ENCODE results near the gene NLGN1. TPM values are rescaled to one million over a fixed set of nuclear protein-coding genes. Genes with fewer than 3 reads are reported as not detected.

NLGN1 gene
- total RNA-seq, 1 donor from 2014 or later: 10.6 TPM

DNA sequence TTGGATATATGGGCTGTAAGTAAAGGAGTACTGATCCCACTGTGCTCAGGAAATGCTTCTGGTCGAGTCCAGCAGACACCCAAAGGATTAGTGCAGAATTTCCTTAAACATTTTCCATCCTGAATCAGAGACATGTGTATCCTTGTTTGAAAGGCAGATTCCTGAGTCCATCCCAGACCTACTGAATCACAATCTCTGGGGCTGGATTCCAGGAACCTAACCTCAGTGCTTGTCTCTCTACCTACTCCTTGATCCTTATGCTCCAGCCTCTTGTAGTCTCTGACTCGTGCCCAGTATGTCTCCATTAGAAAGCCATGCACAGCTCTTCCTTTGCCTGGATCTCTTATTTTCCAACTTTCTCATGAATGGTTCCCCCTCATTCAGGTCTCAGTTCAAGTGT lies 585.8 kb downstream of the NLGN1 start:
- DNase-seq (ENCODE audit: low spot score): no peak

DNA sequence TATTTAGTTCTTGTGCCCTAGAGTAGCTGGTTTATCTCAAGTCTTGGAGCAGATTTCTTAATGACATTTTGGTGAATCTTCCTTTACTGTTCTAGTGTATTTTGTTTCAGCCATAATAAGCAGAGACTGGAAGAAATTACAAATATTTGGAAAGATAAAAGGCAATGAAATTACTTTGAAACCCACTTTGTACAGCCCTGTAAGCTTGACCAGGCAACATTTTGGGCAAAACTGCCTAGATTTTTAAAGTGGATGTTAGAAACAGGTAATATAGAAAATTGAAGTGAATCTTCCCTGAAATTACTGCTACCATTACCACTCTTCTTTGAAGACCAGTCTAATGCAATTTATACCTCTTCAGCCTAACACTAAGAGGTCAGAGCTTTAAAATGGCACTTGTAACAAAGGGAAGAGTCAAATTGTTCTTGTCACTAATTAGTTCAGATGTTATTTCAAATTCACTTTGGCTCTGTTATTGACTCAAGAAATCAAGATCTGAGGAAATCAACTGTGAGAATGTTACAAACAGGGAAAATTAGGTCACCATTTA lies 589.4 kb downstream of the NLGN1 start:
- no peak for DNase-seq (ENCODE audit: low spot score)

DNA sequence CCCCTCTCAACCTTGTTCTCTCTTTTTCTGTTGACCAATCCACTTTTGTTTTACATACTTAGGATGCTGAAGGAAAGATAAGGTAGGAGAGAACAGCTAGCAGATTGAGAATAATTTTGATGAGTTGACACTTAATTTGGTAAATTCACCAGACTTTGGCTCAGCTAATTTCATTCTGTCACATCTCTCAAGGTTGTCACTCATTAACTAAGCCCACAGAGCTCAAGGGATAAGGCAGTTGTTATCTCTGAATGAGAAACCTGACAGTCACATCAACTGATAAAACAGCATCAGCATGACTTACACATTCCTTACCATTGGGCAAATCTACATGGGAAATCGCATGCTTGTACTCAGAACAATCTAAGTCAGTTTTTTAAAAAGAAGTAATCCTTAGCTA lies 591.4 kb downstream of the NLGN1 start:
- no peak for DNase-seq (ENCODE audit: low spot score)

DNA sequence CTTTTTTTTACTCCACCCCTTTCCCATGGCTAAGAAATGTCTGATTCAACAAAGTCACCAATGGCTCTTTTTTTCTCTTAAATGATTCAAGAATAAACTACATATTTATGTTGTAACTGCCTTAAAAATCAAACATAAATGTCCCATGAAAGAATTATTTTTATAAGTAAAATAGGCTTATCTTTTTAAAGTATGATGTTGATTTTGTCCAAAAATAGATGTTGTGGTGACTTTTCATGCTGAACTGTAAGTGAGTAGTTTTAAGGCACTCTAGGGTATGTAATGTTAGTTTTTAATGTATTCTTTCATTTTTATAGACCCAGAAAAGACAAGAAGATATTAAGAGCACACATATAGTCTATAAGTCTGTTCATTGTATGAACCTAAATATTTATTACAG lies 594.9 kb downstream of the NLGN1 start:
- DNase-seq (ENCODE audit: low spot score): no peak

DNA sequence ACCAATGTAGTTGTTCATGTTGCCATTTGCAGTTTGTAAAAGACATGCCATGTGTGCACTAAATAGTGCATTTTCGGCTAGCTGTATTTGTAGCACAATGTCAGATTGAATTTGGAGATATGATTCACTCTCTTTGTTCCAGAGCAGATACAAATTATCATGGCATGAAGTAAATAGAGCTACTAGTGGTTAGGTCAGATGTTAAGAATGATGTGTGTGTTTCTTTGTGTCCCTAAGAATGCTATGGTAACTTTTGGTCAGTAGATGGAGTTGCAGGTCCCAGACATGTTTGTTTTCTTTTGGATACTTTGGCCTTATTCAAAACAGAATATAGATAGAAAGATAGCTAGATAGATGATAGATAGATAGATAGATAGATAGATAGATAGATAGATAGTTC lies 595.8 kb downstream of the NLGN1 start:
- no peak for DNase-seq (ENCODE audit: low spot score)

DNA sequence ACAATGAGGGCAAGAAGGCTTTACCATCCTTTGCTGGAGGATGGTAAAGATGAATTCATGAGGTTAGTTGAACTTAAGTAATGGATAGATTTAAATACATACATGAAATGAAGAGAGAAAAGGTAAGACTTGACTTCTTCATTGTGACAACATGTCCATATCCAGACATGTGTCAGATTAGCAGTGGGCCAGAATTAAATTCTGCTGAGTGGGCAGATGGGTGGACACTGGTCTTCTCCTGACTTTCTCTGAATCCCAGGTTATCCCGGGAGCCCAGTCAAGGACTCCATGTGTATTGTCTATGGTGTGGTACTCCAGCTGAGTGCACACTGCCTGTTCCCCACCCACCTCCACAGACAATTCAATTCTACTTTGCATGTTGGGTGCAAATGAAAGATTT lies 603.1 kb downstream of the NLGN1 start:
- DNase-seq (ENCODE audit: low spot score): no peak

DNA sequence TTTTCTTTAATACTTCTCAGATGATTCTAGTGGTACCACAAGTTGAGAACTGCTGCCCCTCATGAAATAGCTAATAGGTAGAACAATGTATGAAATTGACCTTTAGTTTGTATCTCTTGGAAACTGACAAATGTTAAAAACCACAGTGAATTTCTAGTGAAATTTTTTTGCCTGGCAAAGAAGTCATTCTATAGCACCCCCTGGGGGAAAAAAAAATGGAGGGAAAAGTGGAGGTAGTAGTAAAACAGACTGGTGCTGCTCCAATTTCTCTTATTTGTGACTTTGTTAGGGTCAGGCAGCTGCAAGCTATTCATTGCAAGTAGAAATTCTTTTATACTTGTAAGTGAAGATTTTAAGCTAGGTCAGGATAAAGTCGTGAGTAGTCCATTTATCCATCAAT lies 605.0 kb downstream of the NLGN1 start:
- no peak for DNase-seq (ENCODE audit: low spot score)

DNA sequence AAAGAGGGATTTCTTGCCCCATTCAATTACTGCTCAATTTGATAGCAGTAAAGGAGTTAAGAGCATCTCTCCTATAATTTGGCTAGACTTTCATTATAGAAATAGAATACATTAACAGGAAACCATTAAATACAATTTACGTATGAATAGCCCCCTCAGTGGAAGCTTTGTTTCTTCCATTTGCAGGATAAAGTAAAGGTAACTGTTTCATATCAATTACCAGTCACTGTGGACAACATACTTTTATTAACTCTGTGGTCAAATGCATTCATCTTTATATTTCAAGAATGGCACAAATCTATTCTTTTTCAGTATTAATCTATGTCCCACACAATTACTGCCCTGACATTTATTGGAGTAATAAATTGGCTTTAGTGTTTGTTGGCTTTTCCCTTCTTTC lies 613.4 kb downstream of the NLGN1 start:
- no peak for DNase-seq (ENCODE audit: low spot score)

DNA sequence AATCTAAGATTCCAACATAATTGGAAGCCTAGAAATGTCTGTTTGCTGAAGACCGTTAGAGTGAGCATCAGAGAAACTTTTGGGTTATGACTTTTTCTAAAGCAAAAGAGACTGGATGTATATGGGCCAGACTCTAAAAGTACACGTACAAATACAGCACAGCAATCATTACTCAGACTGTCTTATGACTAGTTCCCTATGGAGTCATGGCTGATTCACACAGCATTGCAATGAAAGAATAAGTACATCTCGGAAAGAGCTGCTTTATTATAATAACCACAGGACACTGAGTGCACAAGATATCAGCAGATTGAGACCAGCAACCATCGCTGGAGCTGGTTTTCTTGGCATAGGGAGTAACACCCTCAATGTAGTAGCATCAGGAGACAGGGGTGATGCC lies 618.6 kb downstream of the NLGN1 start:
- DNase-seq (ENCODE audit: low spot score): no peak

DNA sequence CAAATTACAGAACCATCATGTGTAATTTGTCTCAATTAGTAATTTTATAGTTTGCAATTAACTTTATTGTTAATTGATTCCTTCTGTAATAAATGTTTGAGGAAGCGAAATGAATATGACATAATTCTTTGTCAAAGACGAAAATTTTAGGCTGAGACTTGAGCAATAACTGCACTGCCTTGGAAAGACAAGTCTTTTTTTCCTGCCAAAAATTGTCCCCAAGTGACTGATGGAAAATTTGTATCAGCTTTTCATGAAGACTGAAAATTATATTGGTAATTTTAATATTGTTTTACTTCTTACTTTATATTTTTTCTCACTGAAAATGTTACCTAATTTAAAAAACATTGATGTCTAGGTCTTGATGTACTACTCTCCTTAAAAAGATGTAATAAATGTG lies 622.6 kb downstream of the NLGN1 start:
- no peak for DNase-seq (ENCODE audit: low spot score)

DNA sequence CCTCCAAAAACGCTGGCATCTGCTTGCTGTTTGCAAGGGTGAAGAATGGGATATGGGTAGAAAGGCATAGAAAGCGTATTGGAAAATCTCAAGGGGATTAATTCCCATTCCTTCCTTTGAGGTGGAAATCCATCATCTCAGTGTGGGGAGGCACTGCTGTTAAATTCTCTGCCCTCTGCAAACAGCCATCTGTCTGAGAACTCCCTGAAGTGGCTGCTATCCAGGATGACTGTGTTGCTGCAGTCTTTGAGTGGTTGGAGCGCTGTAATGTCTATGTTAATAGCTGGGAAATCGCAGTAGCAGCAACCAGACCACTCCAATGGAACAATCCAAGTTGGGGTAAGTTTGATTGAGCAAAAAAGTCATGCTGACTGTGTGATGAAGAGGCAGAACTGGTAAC lies 625.9 kb downstream of the NLGN1 start:
- DNase-seq (ENCODE audit: low spot score): no peak

DNA sequence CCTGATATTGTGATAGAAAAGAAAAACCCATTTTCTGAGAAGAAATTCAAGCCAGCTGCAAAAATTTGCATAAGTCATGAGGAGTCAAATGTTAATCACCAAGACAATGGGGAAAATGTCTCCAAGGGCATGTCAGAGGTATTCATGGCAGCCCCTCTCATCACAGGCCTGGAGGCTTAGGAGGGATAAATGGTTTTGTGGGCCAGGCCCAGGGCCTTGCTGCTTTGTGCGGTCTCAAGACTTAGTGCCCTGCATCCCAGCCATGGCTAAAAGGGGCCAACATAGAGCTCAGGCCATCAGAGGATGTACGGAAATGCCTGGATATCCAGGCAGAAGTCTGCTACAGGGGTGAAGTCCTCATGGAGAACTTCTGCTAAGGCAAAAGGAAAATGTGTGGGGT lies 631.1 kb downstream of the NLGN1 start:
- DNase-seq (ENCODE audit: low spot score): no peak

DNA sequence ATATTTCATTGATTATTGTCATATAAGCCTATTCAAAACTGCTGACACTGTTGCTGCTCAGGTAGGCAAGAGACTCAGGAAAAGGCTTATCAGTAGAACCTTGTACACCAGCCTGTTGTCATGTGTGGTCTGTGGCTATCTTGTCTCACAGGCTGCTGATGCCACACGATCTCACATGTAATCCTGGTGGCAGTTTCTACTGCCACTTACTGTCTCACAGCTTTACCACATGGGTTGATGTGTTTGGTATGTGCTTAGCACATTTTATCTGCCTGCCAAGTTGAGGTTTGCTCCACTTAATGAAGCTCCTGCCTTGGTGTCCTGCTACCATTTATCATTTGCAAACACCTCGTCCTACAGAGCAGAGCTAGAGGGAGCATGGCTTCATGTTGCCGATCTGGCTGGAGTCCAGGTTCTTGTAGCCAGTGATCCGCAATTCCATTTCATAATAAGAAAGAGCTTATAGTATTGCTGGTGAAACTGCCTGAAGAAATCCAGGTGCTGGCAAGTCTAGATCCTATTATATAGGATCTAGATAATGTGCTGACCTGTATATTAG lies 637.9 kb downstream of the NLGN1 start:
- DNase-seq (ENCODE audit: low spot score): no peak

DNA sequence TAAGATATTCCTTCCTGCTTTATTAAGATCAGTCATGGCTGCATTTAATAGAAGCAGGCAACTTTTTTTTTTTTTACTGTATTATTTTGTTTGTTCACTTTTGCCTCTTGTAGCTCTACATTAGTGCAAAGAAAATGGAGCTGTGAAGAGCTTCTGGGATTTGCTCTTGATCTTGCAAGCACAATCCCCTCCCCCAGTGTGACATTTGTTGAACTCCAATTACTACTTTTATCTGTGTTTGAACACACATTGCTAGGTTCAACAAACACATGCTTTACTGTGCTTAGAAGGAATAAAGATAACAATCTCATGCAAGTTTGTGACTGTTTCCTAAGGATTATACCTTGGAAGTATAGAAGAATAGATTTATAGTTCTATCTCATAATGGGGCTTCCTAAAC lies 648.8 kb downstream of the NLGN1 start:
- DNase-seq (ENCODE audit: low spot score): no peak

DNA sequence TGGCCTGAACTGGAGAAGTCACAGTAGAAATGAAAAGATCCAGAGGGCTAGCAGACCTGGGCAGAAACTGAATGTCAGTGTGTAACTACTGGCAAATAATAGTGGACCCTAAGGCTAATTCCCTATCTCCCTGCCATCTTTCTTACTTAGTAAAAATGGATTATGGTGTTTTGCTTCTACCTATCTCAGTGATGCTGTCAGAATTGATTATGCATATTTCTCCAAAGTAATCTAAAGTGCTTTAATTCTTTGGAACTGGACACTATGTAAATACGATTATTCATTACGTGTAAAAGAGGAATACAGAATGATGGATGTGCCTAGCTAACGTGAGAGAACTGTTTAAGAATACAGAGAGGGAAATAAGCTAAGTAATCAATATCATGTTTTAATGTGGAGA lies 651.9 kb downstream of the NLGN1 start:
- no peak for DNase-seq (ENCODE audit: low spot score)

DNA sequence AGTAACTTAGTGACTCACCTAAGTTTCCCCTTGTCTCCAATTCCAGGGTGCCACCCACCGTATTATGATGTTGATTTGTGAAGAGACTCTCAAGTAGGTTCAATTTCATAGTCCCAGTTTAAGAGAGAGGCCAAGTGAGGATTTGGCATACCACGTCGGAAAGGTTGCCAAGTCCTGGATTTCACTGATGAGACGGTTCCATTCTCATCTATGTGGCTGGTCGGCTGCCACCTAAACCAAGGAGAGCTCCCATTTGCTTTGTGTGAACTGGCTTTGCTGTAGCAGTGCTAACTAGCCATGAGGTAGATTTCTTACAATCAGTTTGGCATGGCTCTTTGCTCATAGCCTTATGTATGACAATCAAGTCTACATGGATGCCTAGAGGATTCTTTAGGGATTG lies 653.6 kb downstream of the NLGN1 start:
- no peak for DNase-seq (ENCODE audit: low spot score)

DNA sequence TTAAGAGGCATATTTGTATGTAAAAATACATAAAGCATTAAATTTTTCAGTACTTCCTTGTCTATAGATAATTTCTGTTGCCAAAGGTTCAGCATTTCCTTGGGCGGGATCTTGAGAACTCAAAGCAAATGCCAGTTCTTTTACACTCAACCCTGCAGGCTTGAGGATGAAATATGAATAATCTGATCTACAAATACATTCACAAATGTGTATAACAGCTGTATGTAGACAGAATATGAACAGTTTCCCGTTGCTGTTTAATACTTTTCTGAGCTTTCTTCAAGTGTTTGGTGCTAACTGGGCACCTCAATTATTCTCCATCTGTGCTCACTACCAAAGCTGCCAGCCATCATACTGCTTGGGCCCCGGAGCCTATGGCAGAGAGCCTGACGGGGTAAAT lies 661.3 kb downstream of the NLGN1 start:
- no peak for DNase-seq (ENCODE audit: low spot score)

DNA sequence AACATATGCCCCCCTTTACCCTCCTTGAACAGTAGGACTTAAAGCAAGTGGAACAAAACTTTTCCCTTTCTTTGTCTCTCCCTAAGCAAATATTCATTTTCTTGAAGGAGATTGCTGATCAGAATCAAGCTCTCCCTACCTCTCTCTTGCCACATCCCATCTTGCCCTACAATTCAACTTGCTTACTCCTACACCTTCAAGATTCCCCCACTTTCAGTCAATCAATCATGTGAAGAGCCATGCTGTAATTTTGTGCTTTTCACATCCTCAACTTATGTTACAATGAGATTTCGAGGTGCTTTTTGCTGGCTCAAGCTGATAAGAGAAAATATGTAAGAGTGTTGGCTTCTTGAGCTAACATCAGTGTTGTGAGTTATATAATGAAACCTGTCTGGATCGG lies 662.9 kb downstream of the NLGN1 start:
- DNase-seq (ENCODE audit: low spot score): no peak

DNA sequence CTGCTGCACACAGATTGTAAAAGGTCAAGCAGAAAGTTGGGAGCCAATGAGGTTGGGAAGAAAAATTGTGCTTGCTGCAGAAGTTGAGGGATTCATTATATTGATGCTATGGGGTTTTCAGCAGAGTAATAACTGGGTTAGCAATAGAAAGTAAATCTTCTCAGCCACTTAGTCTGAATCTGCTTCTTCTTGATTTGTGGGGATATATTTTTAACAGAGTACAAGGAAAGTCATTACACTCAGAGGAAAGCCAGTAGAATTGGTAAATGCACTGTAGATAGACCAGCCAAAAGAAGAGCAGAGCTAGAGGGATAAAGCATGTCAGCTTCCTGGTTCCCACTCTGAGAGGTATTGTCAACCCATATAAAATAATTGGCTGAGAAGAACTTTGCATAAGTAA lies 663.6 kb downstream of the NLGN1 start:
- DNase-seq (ENCODE audit: low spot score): no peak

DNA sequence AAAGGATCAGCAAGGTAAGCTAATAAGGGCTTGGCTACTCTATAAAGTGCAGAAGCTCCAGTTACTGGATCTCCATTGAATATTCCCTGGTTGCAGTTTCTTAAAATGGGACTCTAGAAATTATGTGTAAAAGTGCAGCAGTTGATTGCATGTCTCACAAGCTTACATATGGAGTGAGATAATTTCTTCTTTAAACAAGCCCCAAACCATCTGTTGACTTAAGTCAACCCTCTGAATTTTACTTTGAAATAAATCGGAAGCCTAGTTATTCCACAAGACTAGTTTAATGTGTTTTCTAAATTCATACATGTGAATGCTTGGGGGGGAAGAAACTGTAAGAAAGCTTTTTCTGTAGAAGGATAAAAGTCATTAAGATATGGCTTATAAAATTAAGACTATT lies 664.2 kb downstream of the NLGN1 start:
- DNase-seq (ENCODE audit: low spot score): no peak

DNA sequence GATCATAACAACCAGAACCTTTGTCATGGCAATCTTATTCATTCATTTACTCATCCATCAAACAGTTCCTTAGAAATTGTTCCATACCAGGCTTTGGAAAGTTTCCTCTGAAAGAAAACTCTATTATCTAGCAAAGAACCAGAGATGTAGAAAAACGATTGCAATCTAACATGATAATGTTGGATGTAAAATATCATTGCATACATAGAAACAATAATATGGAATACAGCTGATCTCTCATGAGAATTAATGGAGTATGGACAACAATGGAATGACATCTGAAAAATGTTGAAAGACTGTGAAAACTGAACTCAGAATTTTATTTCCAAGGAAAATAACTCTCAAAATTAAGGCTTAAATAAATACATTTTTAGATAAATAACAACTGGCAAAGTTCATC lies 665.4 kb downstream of the NLGN1 start:
- DNase-seq (ENCODE audit: low spot score): no peak

DNA sequence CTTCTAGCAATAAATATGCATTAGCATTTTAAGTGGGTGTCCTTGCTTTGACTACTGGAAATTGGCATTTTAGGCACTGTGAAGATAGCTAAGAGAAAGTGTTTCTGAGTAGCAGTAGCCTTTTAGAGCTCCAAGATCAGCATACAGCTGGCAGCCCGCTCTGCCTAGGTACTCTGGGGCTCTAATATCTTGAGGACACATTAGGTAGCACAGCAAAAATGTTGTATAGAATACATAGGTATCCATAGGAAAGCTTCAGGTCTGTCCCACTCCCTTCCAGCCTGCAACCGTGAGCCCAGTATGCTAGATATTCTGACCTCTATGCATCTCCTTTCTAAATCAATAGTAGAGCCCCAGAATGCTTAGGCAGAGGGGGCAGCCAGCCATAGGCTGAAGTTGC lies 670.5 kb downstream of the NLGN1 start:
- no peak for DNase-seq (ENCODE audit: low spot score)

DNA sequence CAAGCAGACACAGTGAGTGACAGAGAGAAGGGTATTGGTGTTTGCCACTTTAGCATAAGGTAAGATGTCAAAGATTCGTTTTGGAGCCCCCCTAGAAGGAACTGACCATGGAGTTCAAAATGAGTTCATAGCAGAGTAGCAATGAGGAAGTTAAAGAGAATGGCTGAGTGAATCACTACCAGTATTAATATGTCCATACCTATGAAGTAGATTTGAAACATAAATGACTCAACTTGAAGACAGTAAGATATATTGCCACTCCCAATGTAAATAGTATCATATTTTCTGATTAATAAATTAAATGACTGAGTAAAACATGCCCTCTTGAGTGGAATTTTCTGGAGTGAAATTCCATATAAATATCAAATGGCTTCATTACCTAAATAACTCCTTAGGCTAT lies 675.1 kb downstream of the NLGN1 start:
- DNase-seq (ENCODE audit: low spot score): no peak

DNA sequence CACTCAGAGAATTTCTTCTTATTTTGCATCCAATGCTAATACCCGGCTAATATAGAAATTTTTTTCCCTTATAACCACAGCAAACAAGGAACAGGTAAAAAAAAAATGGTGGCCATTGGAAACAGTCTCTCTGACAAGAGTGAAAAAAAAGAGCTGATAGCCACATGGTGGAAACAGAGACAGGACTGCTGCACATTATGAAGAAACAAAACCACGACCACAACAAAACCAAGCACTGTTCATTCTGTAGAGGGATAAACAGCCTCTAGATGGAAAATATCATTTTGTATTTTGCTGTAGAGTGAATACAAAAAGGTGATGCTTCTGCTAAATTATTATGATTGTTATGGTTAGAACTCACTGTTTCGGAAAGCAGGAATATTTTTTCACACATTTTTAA lies 686.2 kb downstream of the NLGN1 start:
- no peak for DNase-seq (ENCODE audit: low spot score)

DNA sequence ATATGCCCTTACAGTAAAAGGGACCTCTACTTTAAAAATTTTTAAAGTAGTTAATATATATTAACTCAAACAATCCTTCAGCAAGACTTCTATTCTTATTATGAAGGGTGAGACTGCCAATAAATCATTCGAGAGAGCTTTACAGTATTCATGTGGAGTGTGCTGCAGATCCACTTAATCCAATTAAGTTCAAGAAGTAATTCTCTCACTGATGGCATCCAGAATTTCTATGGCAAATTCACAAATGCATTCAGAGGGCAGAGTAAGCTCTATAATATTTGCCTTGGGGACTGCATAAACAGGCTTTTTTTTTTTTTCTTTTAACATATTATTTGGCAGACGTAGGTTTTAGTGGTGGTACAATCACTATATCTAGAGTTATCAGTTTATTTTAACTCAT lies 692.0 kb downstream of the NLGN1 start:
- no peak for DNase-seq (ENCODE audit: low spot score)

All from ureter (tissue), 1 donor.